Mucosa of stomach (tissue), 1 donor: Measurements from ENCODE around the gene UBE2E2.

Experiments
- H3K27me3 ChIP-seq: one replicate; pipeline ENCODE4 v1.7.0; 2013; ENCODE audit warnings: mild to moderate bottlenecking, low read length; ENCODE audit not compliant: control insufficient read depth, insufficient read depth
- H3K36me3 ChIP-seq: one replicate; pipeline ENCODE4 v1.7.0; 2013; ENCODE audit warnings: low read length; ENCODE audit not compliant: control insufficient read depth, insufficient read depth
- H3K4me1 ChIP-seq: one replicate; pipeline ENCODE4 v1.7.0; 2013; ENCODE audit warnings: mild to moderate bottlenecking, low read length; ENCODE audit not compliant: control insufficient read depth, insufficient read depth
- H3K4me3 ChIP-seq: one replicate; pipeline ENCODE4 v1.7.0; 2013; ENCODE audit warnings: low read length
- H3K9ac ChIP-seq: one replicate; pipeline ENCODE4 v1.7.0; 2013; ENCODE audit warnings: mild to moderate bottlenecking, low read length, moderate library complexity
- H3K9me3 ChIP-seq: one replicate; pipeline ENCODE4 v1.7.0; 2013; ENCODE audit warnings: mild to moderate bottlenecking, low read length, moderate library complexity; ENCODE audit not compliant: control insufficient read depth
- donor health status: Pancreatic carcinoma.

UBE2E2 gene

DNA sequence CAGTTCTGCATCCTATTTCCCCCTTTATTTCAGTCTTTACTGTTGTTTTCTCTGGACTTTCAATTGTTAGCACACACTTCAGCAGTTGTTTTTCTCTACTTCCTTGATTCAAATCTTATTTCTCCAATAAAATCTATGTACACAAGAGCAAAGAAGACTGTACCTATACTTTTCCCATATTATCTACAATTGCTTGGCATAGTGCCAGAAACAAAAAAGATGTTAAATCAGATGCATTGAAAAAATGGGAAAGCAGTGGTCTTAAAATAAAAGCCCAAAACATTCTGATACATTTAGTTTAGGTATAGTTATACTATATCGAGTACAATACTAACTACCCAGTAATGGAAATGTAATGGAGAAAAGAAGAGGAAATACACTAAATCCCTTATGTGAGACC is 265.1 kb downstream of the UBE2E2 start:
- Histone ChIP-seq H3K4me3 (no peak overlapping the region), H3K4me1 (no peaks in the 10 kb centered on the region), H3K27me3 (no peaks in the 10 kb centered on the region), H3K9me3 (no peaks in the 10 kb centered on the region), H3K36me3 (no peaks in the 10 kb centered on the region), H3K9ac (no peak overlapping the region)

GRCh38 chr3:23474580-23475357 is 271.6 kb downstream of the UBE2E2 start:
- no peaks in the 10 kb centered on the region for H3K27me3 ChIP-seq
- H3K36me3 ChIP-seq, result no peaks in the 10 kb centered on the region
- no peak overlapping the region for H3K9ac ChIP-seq

GRCh38 chr3:23475446-23475845 is 272.3 kb downstream of the UBE2E2 start:
- H3K36me3 ChIP-seq, result no peaks in the 10 kb centered on the region
- no peak overlapping the region for H3K9ac ChIP-seq
- no peaks in the 10 kb centered on the region for H3K27me3 ChIP-seq
- H3K4me1 ChIP-seq, result no peaks in the 10 kb centered on the region
- no peaks in the 10 kb centered on the region for H3K9me3 ChIP-seq
- no peak overlapping the region for H3K4me3 ChIP-seq

More at GRCh38 chr3:23474580-23475357, 271.6 kb downstream of the UBE2E2 start:
- Histone ChIP-seq H3K9me3 (no peaks in the 10 kb centered on the region), H3K4me1 (no peaks in the 10 kb centered on the region), H3K4me3 (no peak overlapping the region)

GRCh38 chr3:23479026-23479425 is 275.9 kb downstream of the UBE2E2 start:
- Histone ChIP-seq H3K4me3 (no peak overlapping the region), H3K27me3 (peaks cover 8% of the 10 kb centered on the region), H3K9me3 (no peaks in the 10 kb centered on the region), H3K4me1 (no peaks in the 10 kb centered on the region), H3K36me3 (no peaks in the 10 kb centered on the region), H3K9ac (no peak overlapping the region)

GRCh38 chr3:23479615-23480328 is 276.6 kb downstream of the UBE2E2 start:
- Histone ChIP-seq H3K9ac (no peak overlapping the region), H3K27me3 (peaks cover 8% of the 10 kb centered on the region), H3K4me3 (no peak overlapping the region), H3K4me1 (no peaks in the 10 kb centered on the region), H3K36me3 (no peaks in the 10 kb centered on the region), H3K9me3 (no peaks in the 10 kb centered on the region)

- Histone ChIP-seq H3K4me3 (no peak overlapping the region), H3K4me1 (no peaks in the 10 kb centered on the region)
Observed at GRCh38 chr3:23480329-23480714, 277.2 kb downstream of the UBE2E2 start.

DNA sequence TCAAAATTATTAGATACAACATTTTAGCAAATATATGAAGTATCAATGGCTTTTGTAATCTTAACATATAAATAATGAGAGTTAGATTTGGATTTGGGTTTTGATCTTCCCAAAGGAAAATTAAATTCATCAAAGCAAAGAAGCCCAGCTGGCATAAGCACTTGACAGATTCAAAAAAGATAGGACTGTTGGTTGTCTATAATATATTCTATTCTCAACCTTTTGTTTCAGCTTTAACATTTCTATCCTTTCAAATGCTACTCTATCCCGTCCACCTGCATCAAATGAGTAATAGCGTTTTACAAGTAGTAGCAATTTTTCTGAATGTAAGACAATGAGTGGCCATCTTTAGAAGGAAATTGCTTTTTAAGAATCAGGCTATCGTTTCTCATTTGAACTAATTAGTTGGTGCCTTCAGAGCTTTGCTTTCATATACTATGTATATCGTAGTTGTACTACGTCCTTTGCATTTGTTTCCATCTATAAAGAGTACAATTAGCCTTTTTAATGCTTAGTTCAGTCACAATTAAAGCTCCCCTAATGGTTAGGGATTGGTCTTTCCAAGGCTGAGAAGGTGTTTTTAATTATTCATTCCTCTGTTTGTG is 278.0 kb downstream of the UBE2E2 start:
- Histone ChIP-seq H3K9ac (no peak overlapping the region), H3K36me3 (no peaks in the 10 kb centered on the region), H3K9me3 (no peaks in the 10 kb centered on the region), H3K27me3 (peaks cover 8% of the 10 kb centered on the region), H3K4me1 (no peaks in the 10 kb centered on the region), H3K4me3 (no peak overlapping the region)

More at GRCh38 chr3:23480329-23480714, 277.2 kb downstream of the UBE2E2 start:
- Histone ChIP-seq H3K9me3 (no peaks in the 10 kb centered on the region), H3K9ac (no peak overlapping the region), H3K27me3 (peaks cover 8% of the 10 kb centered on the region), H3K36me3 (no peaks in the 10 kb centered on the region)

DNA sequence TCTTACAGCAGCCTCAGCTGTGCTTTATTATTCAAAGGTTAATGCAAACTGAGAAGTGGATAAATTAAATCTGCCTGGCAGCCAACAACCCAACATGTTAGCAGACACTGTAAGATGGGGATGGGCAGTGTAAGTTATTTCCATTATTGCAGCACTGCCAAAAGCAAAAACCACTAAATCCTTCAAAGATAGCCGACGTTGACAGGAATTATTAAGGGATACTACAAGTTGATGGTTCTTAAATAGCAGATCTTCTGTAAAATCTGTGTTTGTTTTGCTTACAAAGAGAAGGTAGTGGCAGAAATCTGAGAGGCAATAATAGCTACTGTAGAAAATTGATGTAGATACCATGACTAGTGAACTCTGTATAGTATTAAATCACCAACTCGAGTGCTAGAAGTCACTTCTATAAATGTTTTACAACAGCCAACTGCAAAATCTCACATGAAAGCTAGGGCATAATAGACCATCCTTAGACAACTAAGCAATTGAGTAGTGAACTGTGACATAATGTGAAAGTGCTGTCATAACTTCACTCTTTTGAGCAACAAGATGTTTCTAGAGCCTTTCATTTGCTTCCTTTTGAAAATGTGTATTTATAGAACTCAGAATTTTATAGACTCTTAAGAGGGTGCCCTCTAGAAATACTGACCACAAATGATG is 278.6 kb downstream of the UBE2E2 start:
- Histone ChIP-seq H3K27me3 (peaks cover 8% of the 10 kb centered on the region), H3K4me3 (no peak overlapping the region), H3K36me3 (no peaks in the 10 kb centered on the region), H3K4me1 (no peaks in the 10 kb centered on the region), H3K9ac (no peak overlapping the region), H3K9me3 (no peaks in the 10 kb centered on the region)

DNA sequence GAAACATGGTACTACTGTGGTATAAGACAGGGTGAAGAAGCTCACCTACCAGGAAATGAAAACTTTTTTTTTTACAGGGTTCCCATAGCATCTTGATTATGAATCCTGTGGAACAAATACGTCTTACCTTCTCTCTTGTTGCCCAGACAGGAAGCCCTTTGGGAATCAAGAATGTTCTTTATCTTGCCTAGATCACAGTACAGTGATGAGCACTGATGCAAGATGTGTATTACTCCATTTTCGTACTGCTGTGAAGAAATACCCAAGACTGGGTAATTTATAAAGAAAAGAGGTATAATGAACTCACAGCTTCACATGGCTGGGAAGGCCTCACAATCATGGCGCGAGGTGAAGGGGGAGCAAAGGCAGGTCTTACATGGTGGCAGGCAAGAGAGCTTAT is 281.3 kb downstream of the UBE2E2 start:
- peaks cover 8% of the 10 kb centered on the region for H3K27me3 ChIP-seq
- no peaks in the 10 kb centered on the region for H3K4me1 ChIP-seq
- no peaks in the 10 kb centered on the region for H3K36me3 ChIP-seq
- H3K9me3 ChIP-seq, result no peaks in the 10 kb centered on the region
- no peak overlapping the region for H3K4me3 ChIP-seq
- H3K9ac ChIP-seq, result no peak overlapping the region

DNA sequence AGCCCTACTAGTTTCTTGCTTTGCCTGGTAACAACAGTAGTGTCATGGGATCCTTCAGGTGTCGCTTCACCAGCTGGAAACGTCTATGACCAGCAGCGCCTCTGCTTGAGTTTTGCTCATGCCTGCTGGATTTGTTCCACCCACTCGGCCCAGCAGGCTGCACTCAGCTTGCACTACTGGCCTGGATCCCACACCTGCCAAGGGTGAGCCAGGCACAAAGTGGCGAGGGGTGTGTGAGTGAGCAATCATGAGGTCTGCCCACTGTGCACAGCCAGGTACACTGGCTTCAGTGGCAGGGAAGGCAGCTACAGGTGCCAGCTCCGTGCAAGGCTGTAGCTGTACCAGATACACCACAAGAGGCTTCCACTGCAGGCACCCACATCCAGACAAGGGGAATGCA is 282.8 kb downstream of the UBE2E2 start:
- Histone ChIP-seq H3K9me3 (no peaks in the 10 kb centered on the region), H3K36me3 (no peaks in the 10 kb centered on the region), H3K4me1 (no peaks in the 10 kb centered on the region), H3K9ac (no peak overlapping the region), H3K4me3 (no peak overlapping the region), H3K27me3 (peaks cover 8% of the 10 kb centered on the region)

- Histone ChIP-seq H3K27me3 (peaks cover 3% of the 10 kb centered on the region), H3K9me3 (no peaks in the 10 kb centered on the region), H3K4me1 (no peaks in the 10 kb centered on the region), H3K9ac (no peak overlapping the region), H3K36me3 (no peaks in the 10 kb centered on the region), H3K4me3 (no peak overlapping the region)
Observed at GRCh38 chr3:23487015-23487414, 283.9 kb downstream of the UBE2E2 start.

DNA sequence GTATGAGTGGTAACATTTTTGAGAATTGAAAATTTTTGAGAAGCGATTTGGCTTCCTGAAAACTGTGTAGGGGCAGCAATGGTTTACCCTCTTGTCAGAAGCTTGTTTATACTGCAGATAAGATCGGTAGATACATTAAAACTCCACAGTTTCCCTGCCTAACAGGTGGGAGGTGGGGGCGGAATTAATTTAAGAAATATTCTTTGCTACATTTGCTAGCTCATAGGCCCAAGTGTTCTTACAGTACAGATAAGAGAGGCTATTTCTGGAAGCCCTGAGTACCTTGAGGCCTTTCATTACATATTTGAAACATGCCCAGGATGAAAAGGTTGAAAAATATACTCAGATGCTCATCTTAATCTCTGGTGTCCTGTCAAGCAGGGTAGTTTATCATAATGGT is 285.5 kb downstream of the UBE2E2 start:
- no peaks in the 10 kb centered on the region for H3K4me1 ChIP-seq
- no peak overlapping the region for H3K4me3 ChIP-seq
- no peaks in the 10 kb centered on the region for H3K9me3 ChIP-seq
- H3K36me3 ChIP-seq, result no peaks in the 10 kb centered on the region
- H3K9ac ChIP-seq, result no peak overlapping the region
- H3K27me3 ChIP-seq, result peaks cover 2% of the 10 kb centered on the region
